Right lobe of liver (tissue), 6 donors: ENCODE measurements around the gene RPS6KB2. TPM values are rescaled to one million over a fixed set of nuclear protein-coding genes. Genes with fewer than 3 reads are reported as not detected.

Experiments
- ATAC-seq, 4 donors: fragments of 200-7000 bp; cut with Tn5 transposase; one replicate each; pipeline ENCODE4 v1.9.1; 2020; ENCODE audit warnings: mild to moderate bottlenecking in 4 of 4, moderate library complexity in 4 of 4
- DNase-seq, 3 donors: peaks; one replicate each; pipeline ENCODE4 v3.0.0-alpha.2; 2020
- H3K27ac ChIP-seq, 3 donors: fragments of 200-600 bp; one replicate each; pipeline ENCODE4 v1.8.0; 2022
- H3K27me3 ChIP-seq, 2 donors: fragments of 200-600 bp; one replicate each; pipeline ENCODE4 v1.8.0; 2022
- H3K36me3 ChIP-seq, 4 donors: fragments of 200-600 bp; sonication (generic) in 1 of 4; one replicate each; pipeline versions ENCODE4 v1.5.1 to v1.8.0; 2017 to 2022; ENCODE audit warnings: control low read depth in 1 of 4
- H3K4me1 ChIP-seq, 4 donors: fragments of 200-600 bp; sonication (generic) in 1 of 4; one replicate each; pipeline versions ENCODE4 v1.5.1 to v1.8.0; 2017 to 2022; ENCODE audit warnings: control low read depth in 1 of 4
- H3K4me3 ChIP-seq, 3 donors: fragments of 200-600 bp; one replicate each; pipeline ENCODE4 v1.8.0; 2022
- H3K9me3 ChIP-seq, 4 donors: fragments of 200-600 bp; sonication (generic) in 1 of 4; one replicate each; pipeline versions ENCODE4 v1.5.1 to v1.8.0; 2017 to 2022; ENCODE audit warnings: control low read depth in 1 of 4
- POLR2A ChIP-seq: fragments of 450-650 bp; IDR thresholded peaks from one replicate; pipeline ENCODE4 v1.6.1; 2017; ENCODE audit warnings: antibody characterized with exemption, mild to moderate bottlenecking
- WGBS: methylation state at CpG from one replicate; pipeline ENCODE4 v1.1.6; 2018; ENCODE audit warnings: low coverage, low lambda C conversion rate; ENCODE audit not compliant: insufficient coverage; ENCODE audit errors: missing lambda C conversion rate; 5-methylcytosine and 5-hydroxymethylcytosine counted together
- intact Hi-C, 2 donors: fragments of 100-400 bp; cut with DNase I; formaldehyde crosslinking; loops; one replicate each; pipeline versions ENCODE4 v1.11.2 to v1.14.1; 2022
- total RNA-seq, 6 experiments: library from RNA; depleted of rRNA in 2 of 6; stranded (reverse); fragments of >200 nt in 2 of 6; fragmentation: NEBNext Ultra II Directional in 3 of 6; extraction: Animal tissue kit (Norgen Biotek cat#: 25700) in 3 of 6; gene quantifications; one replicate each; pipeline versions ENCODE4 v1.1.0 to v1.2.4, GENCODE V29; 2016 to 2023
- TF ChIP-seq, protein P1 (sequence below), 4 donors: fragments of 200-600 bp in 3 of 4; fragments of 450-650 bp in 1 of 4; IDR thresholded peaks; one replicate each; pipeline versions ENCODE4 v1.5.1 to v1.8.0; 2016 to 2022; ENCODE audit warnings: antibody characterized with exemption in 4 of 4, mild to moderate bottlenecking in 2 of 4
- donor health status: DM: no; HTN: yes; CAD: no.
- donor health status: DM: no; HTN: no; CAD: no.
- donor health status: DM: no; HTN: no; CAD: no.
- donor health status: DM: no; HTN: yes; CAD: no.
- donor health status: DM: no; HTN: yes; CAD: no.

The RPS6KB2 gene
- total RNA-seq, 6 experiments from 2014 or later, result 18.8 to 37.1 (median 27.1) TPM

DNA sequence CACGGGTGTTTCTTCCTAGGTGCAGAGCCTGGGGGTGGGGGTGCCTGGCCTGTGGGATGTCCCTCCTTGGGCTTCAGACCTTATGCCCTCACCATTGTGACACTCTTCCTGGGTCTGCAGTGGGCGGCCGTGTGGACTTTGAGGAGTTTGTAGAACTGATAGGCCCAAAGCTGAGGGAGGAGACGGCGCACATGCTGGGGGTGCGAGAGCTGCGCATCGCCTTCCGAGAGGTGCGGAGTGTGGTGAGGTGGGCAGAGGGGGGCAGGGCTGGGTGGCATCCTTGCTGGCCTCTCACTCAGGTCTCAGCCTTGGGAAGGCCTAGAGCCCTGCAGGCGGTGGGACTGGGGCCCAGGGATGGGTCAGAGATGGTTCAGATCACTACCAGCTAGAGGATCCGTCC is 29.2 kb downstream of the RPS6KB2 start:
- Histone ChIP-seq H3K27me3 (no peaks in the 10 kb centered on the region), H3K4me3 (no peak overlapping the region), H3K4me1 (no peaks in the 10 kb centered on the region), H3K9me3 (no peaks in the 10 kb centered on the region), H3K36me3 (no peaks in the 10 kb centered on the region), H3K27ac (no peak overlapping the region)
- DNase-seq (no peak), ATAC-seq (no peak)
- intact Hi-C loops, result no loop called here
- no CpG with 5 or more reads among the region's 12 CpGs for WGBS
- TF ChIP-seq, protein P1, sequence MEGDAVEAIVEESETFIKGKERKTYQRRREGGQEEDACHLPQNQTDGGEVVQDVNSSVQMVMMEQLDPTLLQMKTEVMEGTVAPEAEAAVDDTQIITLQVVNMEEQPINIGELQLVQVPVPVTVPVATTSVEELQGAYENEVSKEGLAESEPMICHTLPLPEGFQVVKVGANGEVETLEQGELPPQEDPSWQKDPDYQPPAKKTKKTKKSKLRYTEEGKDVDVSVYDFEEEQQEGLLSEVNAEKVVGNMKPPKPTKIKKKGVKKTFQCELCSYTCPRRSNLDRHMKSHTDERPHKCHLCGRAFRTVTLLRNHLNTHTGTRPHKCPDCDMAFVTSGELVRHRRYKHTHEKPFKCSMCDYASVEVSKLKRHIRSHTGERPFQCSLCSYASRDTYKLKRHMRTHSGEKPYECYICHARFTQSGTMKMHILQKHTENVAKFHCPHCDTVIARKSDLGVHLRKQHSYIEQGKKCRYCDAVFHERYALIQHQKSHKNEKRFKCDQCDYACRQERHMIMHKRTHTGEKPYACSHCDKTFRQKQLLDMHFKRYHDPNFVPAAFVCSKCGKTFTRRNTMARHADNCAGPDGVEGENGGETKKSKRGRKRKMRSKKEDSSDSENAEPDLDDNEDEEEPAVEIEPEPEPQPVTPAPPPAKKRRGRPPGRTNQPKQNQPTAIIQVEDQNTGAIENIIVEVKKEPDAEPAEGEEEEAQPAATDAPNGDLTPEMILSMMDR (IDR thresholded peaks at IDR 0.05), result no peak
- no peak for TF ChIP-seq POLR2A

DNA sequence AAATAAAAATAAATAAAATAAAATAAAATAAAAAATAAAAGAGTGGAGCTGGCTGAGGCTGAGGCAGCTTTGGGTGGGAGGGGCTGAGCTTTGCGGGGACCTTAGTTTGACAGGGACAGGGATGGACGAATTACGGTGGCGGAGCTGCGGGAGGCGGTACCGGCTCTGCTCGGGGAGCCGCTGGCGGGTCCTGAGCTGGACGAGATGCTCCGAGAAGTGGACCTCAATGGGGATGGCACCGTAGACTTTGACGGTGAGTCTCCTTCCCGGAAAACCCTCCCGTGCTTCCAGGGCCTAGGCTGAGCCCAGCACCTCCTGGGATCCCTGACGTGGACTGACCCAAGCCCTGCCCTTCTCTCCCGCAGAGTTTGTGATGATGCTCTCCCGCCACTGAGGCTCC is 30.0 kb downstream of the RPS6KB2 start:
- DNase-seq (no peak), ATAC-seq (no peak)
- no peaks in the 10 kb centered on the region for H3K27me3 ChIP-seq
- 100% methylated on average over 1 of the region's 19 CpGs for WGBS
- intact Hi-C loops, result no loop called here
- H3K4me1 ChIP-seq, result no peaks in the 10 kb centered on the region
- no peaks in the 10 kb centered on the region for H3K9me3 ChIP-seq
- no peak for TF ChIP-seq POLR2A
- TF ChIP-seq, protein P1 (IDR thresholded peaks at IDR 0.05), result no peak
- no peak overlapping the region for H3K27ac ChIP-seq
- no peaks in the 10 kb centered on the region for H3K36me3 ChIP-seq
- no peak overlapping the region for H3K4me3 ChIP-seq

DNA sequence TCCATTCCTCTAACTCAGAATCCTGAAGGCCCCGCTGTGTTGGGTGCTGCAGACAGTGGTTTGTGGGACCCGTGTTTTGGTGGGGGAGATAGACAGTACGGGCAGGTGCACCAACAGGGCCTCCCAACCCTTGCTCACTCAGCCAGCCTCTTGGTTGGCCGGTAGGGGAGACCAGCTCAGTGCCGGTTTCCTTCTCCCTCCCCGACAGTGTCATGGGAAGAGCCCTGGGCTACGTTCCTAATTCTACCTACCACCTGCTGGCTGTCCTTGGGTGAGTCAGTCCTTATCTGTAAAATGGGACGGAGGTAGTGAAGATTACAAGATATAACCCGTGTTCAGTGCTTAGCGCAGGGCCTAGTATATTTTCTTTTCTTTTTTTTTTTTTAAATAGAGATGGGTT is 34.9 kb downstream of the RPS6KB2 start:
- Histone ChIP-seq H3K4me1 (peaks cover 0 to 31% (median 14%) of the 10 kb centered on the region in 4 donors), H3K27me3 (no peaks in the 10 kb centered on the region), H3K27ac (peak overlapping the region in 1 of 3 donors; percentile 94), H3K9me3 (no peaks in the 10 kb centered on the region), H3K4me3 (no peak overlapping the region), H3K36me3 (no peaks in the 10 kb centered on the region)
- WGBS, result 98% methylated on average over 6 of the region's 10 CpGs
- intact Hi-C loops, result no loop called here
- TF ChIP-seq, protein P1 (IDR thresholded peaks at IDR 0.05), result no peak
- no peak for TF ChIP-seq POLR2A
- no peak for DNase-seq
- no peak for ATAC-seq

DNA sequence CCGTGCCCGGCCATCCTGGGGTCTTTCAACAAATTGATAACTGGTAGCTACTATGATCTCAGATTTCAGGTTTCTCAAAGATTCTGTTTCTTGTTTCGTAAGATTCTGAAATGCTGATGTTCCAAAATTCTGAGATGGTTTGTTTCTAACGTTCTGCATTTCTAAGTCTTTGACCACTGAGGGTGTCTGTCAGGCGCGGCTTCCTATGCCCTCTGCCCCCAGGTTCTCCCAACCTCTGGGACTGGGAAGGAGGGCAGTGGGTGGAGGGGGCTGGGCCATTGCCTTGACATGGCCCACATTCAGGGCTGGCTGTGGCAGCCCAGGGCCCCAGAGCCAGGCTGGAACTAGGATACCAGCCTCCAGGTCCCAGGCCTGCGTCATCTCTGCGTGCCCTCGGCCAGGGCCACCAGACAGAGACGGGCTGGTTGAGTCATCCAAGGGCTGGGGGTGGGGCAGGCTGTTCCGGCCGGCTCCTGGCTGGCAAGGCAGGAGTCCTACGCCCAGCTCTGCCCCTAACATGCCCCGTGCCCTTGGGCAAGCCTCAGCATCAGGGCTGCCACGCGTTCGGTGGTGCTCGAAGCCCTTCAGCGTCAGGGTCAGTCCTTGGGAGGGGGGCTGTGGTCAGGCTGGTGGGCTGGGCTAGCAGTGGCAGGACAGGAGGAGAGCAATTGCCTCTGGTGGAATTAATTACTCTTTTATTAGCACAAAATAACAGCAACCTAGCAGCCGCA is 35.6 kb downstream of the RPS6KB2 start:
- peak; percentile 86 to 91 (median 86) for DNase-seq
- H3K27me3 ChIP-seq, result no peaks in the 10 kb centered on the region
- peak; percentile 55 to 76 (median 70) for ATAC-seq
- 85% methylated on average over 9 of the region's 20 CpGs for WGBS
- peaks cover 0 to 33% (median 16%) of the 10 kb centered on the region in 4 donors for H3K4me1 ChIP-seq
- H3K36me3 ChIP-seq, result no peaks in the 10 kb centered on the region
- H3K27ac ChIP-seq, result peak overlapping the region; percentile 71 to 94 (median 94)
- intact Hi-C loops, result no loop called here
- H3K9me3 ChIP-seq, result no peaks in the 10 kb centered on the region
- H3K4me3 ChIP-seq, result peak overlapping the region; percentile 66 to 83 (median 70)
- peak; percentile 58 for TF ChIP-seq POLR2A
- TF ChIP-seq, protein P1 (IDR thresholded peaks at IDR 0.05), result no peak
